Endodermal cell (in vitro differentiated cells): ENCODE measurements around the gene PCSK4. TPM values are rescaled to one million over a fixed set of nuclear protein-coding genes. Genes with fewer than 3 reads are reported as not detected.

Experiments used
- DNase-seq: peaks from one replicate; pipeline ENCODE4 v3.0.0-alpha.2; 2017
- H3K27ac ChIP-seq: 2 replicates; pipeline ENCODE4 v1.5.1; 2013; ENCODE audit warnings: mild to moderate bottlenecking, low read depth, low read length, moderate library complexity
- H3K27me3 ChIP-seq: 2 replicates; pipeline ENCODE4 v1.6.1; 2013; ENCODE audit warnings: mild to moderate bottlenecking, low read length, moderate library complexity; ENCODE audit not compliant: insufficient read depth, control insufficient read depth, poor library complexity, severe bottlenecking
- H3K36me3 ChIP-seq: 2 replicates; pipeline ENCODE4 v1.7.0; 2013; ENCODE audit warnings: mild to moderate bottlenecking, low read length, moderate library complexity; ENCODE audit not compliant: control insufficient read depth, insufficient read depth
- H3K4me1 ChIP-seq: one replicate; pipeline ENCODE4 v1.7.0; 2013; ENCODE audit warnings: low read length; ENCODE audit not compliant: control insufficient read depth, insufficient read depth
- H3K4me3 ChIP-seq: 2 replicates; pipeline ENCODE4 v1.5.1; 2013; ENCODE audit warnings: mild to moderate bottlenecking, low read length, moderate library complexity
- H3K9ac ChIP-seq: 2 replicates; pipeline ENCODE4 v1.6.1; 2013; ENCODE audit warnings: mild to moderate bottlenecking, low read length, moderate library complexity; ENCODE audit not compliant: poor library complexity, severe bottlenecking; ENCODE audit errors: extremely low read depth
- H3K9me3 ChIP-seq: 2 replicates; pipeline ENCODE4 v1.6.1; 2013; ENCODE audit warnings: mild to moderate bottlenecking, low read length, moderate library complexity; ENCODE audit not compliant: control insufficient read depth
- H3K27ac Mint-ChIP-seq: 2 replicates; pipeline ENCODE4 v1.8.0; 2020; ENCODE audit warnings: mixed read lengths
- H3K27me3 Mint-ChIP-seq: 2 replicates; pipeline ENCODE4 v1.8.0; 2021; ENCODE audit warnings: mild to moderate bottlenecking, mixed read lengths; ENCODE audit not compliant: insufficient read depth
- H3K36me3 Mint-ChIP-seq: 2 replicates; pipeline ENCODE4 v1.8.0; 2020; ENCODE audit warnings: low read depth, mixed read lengths
- H3K4me1 Mint-ChIP-seq: 2 replicates; pipeline ENCODE4 v1.8.0; 2020; ENCODE audit warnings: mixed read lengths
- H3K4me3 Mint-ChIP-seq: 2 replicates; pipeline ENCODE4 v1.8.0; 2020; ENCODE audit warnings: mild to moderate bottlenecking, moderate library complexity, mixed read lengths
- H3K9me3 Mint-ChIP-seq: 2 replicates; pipeline ENCODE4 v1.8.0; 2020; ENCODE audit warnings: mild to moderate bottlenecking, mixed read lengths
- CTCF ChIP-seq: fragments of 200-600 bp; sonication (generic); conservative IDR thresholded peaks from 2 replicates; pipeline ENCODE4 v1.5.0; 2021; ENCODE audit warnings: antibody characterized with exemption, mild to moderate bottlenecking
- WGBS, 2 experiments: methylation state at CpG; one replicate each; pipeline versions ENCODE4 v1.1.5 to v1.1.7; 2013; ENCODE audit warnings: missing lambda C conversion rate in 2 of 2, mixed read lengths in 1 of 2; ENCODE audit not compliant: insufficient coverage in 1 of 2, insufficient read length in 1 of 2; 5-methylcytosine and 5-hydroxymethylcytosine counted together
- total RNA-seq, 2 donors: library from RNA; stranded (reverse); fragmentation: NEBNext Ultra II Directional in 1 of 2; extraction: Animal tissue kit (Norgen Biotek cat#: 25700) in 1 of 2; gene quantifications; 2 replicates in 1 of 2; 3 replicates in 1 of 2; pipeline ENCODE4 v1.2.1, GENCODE V29; 2021

PCSK4 gene
- total RNA-seq, 2 donors from 2014 or later, result 25.2 to 31.6 TPM

DNA sequence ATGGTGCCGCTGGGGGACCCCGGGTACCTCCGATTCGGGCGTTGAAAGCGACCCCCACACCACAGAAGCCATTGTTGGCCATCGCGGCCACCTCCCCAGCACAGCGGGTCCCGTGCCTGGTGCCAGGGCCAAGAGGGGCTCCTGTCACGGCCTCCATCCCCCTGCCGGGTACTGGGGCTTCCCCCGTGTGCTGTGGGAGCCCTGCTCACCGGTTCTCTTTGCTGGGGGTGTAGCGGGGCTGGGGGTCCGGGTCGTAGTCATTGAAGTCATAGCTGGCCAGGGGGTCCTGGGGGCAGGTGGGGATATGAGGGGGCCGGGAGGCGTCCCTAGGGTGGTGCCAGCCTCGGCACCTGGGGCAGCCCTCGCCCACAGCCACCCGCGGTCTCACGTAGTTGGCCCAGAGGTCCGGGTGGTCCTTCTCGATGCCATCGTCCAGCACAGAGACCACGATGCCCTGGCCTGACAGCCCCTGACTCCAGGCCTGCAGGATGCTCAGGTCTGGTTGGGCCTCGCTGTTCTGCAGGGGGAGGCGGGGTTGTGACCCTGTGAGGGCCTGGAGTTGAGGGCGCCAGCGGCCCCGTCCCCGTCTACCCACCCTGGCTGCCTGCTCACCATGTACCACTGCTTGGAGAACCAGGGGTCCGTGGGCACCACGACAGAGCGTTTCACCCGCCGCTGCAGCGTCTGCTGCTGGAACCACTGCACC lies 2.4 kb downstream of the PCSK4 start:
- H3K4me3 ChIP-seq, result no peak overlapping the region
- WGBS, 2 experiments, result 91 to 92% methylated on average over 13 to 40 of the region's 40 CpGs
- Mint-ChIP-seq H3K36me3 (no peaks in the 10 kb centered on the region), H3K27me3 (peaks cover 13% of the 10 kb centered on the region), H3K4me3 (no peak overlapping the region), H3K27ac (no peak overlapping the region), H3K9me3 (no peaks in the 10 kb centered on the region), H3K4me1 (peaks cover 5% of the 10 kb centered on the region)
- H3K4me1 ChIP-seq, result no peaks in the 10 kb centered on the region
- no peaks in the 10 kb centered on the region for H3K36me3 ChIP-seq
- H3K9ac ChIP-seq, result no peak overlapping the region
- DNase-seq, result no peak
- no peak for TF ChIP-seq CTCF
- no peaks in the 10 kb centered on the region for H3K9me3 ChIP-seq
- H3K27ac ChIP-seq, result no peak overlapping the region
- H3K27me3 ChIP-seq, result peaks cover 16% of the 10 kb centered on the region

DNA sequence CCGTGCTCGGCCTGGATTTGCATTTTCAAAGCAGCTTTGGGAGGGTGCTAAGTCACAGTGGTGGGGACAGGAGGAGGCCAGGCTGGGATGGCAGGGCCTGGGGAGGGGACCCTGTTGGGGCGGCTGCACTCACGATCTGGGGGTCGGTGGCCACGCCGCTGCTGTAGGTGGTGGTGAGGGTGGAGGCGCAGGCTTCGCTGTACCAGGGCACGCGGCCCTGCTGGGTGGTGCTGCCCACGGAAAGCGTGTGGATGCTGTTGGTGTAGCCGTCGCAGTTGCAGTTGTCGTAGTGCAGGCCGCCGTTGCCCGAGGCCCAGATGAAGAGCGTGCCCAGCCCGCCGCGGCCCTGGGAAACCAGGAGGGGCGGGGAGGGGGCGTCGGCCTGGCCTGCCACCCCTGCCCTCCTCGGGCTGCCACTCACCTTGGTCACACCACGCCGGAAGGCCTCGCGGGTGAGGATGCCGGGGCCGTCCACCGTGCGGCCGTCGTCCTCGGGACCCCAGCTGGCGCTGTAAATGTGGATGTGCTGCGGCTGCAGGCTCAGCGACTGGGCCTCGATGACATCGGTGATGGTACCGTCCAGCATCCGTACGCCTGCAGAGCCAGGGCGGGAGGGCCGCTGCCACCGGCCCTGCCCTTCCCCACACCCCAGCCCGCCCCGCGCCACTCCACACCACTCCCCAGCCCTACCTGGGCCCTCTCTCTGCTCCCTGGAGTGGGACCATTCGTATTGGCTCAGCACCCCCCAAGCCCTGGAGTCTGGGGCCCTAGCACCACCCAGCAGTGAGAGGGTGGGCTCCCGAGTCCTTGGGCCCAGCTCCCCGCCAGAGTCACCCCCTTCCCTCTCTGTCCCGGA lies 3.2 kb downstream of the PCSK4 start:
- no peak overlapping the region for H3K27ac Mint-ChIP-seq
- peaks cover 3% of the 10 kb centered on the region for H3K36me3 Mint-ChIP-seq
- H3K9ac ChIP-seq, result no peak overlapping the region
- no peak for DNase-seq
- H3K9me3 ChIP-seq, result no peaks in the 10 kb centered on the region
- peaks cover 8% of the 10 kb centered on the region for H3K27me3 ChIP-seq
- WGBS, 2 experiments, result 94% methylated on average over 33 to 56 of the region's 56 CpGs
- TF ChIP-seq CTCF, result no peak
- H3K27ac ChIP-seq, result no peak overlapping the region
- H3K27me3 Mint-ChIP-seq, result peaks cover 6% of the 10 kb centered on the region
- no peaks in the 10 kb centered on the region for H3K9me3 Mint-ChIP-seq
- H3K4me3 ChIP-seq, result no peak overlapping the region
- peaks cover 4% of the 10 kb centered on the region for H3K4me1 Mint-ChIP-seq
- H3K36me3 ChIP-seq, result no peaks in the 10 kb centered on the region
- no peaks in the 10 kb centered on the region for H3K4me1 ChIP-seq
- H3K4me3 Mint-ChIP-seq, result no peak overlapping the region

GRCh38 chr19:1483979-1484428 lies 6.1 kb downstream of the PCSK4 start:
- Histone ChIP-seq H3K4me3 (no peak overlapping the region), H3K9me3 (no peaks in the 10 kb centered on the region), H3K36me3 (no peaks in the 10 kb centered on the region), H3K9ac (no peak overlapping the region), H3K4me1 (no peaks in the 10 kb centered on the region), H3K27me3 (no peaks in the 10 kb centered on the region), H3K27ac (no peak overlapping the region)
- Mint-ChIP-seq H3K4me1 (no peaks in the 10 kb centered on the region), H3K27ac (no peak overlapping the region), H3K9me3 (no peaks in the 10 kb centered on the region), H3K36me3 (peaks cover 3% of the 10 kb centered on the region), H3K4me3 (no peak overlapping the region), H3K27me3 (no peaks in the 10 kb centered on the region)
- TF ChIP-seq CTCF, result no peak
- no peak for DNase-seq
- WGBS, 2 experiments, result 94 to 95% methylated on average over 13 to 23 of the region's 23 CpGs
